Small intestine (tissue), 7 donors: ENCODE measurements around the gene KCMF1. TPM values are rescaled to one million over a fixed set of nuclear protein-coding genes. Genes with fewer than 3 reads are reported as not detected.
A peak's percentile ranks its signal among the peaks of the same experiment; 100 is the strongest.

Experiments used
- DNase-seq, 2 donors: peaks; one replicate each; pipeline versions ENCODE4 v3.0.0 to v3.0.0-alpha.2; 2013
- FAIRE-seq: peaks from 2 replicates; lab custom pipeline; 2012; peaks lifted over from hg19 to GRCh38; lab: Jason Lieb, UNC
- H3K27ac ChIP-seq, 3 donors: one replicate each; pipeline ENCODE4 v1.5.1; 2013; ENCODE audit warnings: low read length in 2 of 3, mild to moderate bottlenecking in 2 of 3, control low read depth in 1 of 3, inconsistent platforms in 1 of 3, low read depth in 1 of 3, moderate library complexity in 1 of 3
- H3K27me3 ChIP-seq, 3 donors: one replicate each; pipeline ENCODE4 v1.6.1; 2013; ENCODE audit warnings: low read length in 3 of 3, inconsistent platforms in 1 of 3; ENCODE audit not compliant: control insufficient read depth in 3 of 3, insufficient read depth in 3 of 3
- H3K36me3 ChIP-seq, 3 donors: one replicate each; pipeline ENCODE4 v1.6.1; 2013; ENCODE audit warnings: low read length in 3 of 3, inconsistent platforms in 1 of 3, low read depth in 1 of 3, mild to moderate bottlenecking in 1 of 3, moderate library complexity in 1 of 3; ENCODE audit not compliant: control insufficient read depth in 3 of 3, insufficient read depth in 2 of 3
- H3K4me1 ChIP-seq, 3 donors: one replicate each; pipeline ENCODE4 v1.6.1; 2013; ENCODE audit warnings: low read length in 2 of 3, inconsistent platforms in 1 of 3, low read depth in 1 of 3, mild to moderate bottlenecking in 1 of 3, moderate library complexity in 1 of 3; ENCODE audit not compliant: control insufficient read depth in 3 of 3, insufficient read depth in 2 of 3
- H3K4me3 ChIP-seq, 3 donors: one replicate each; pipeline ENCODE4 v1.5.1; 2013; ENCODE audit warnings: low read length in 3 of 3, control low read depth in 1 of 3, inconsistent platforms in 1 of 3, low read depth in 1 of 3, mild to moderate bottlenecking in 1 of 3, moderate library complexity in 1 of 3
- H3K9me3 ChIP-seq, 2 donors: one replicate each; pipeline ENCODE4 v1.6.1; 2013; ENCODE audit warnings: low read depth in 1 of 2, low read length in 1 of 2; ENCODE audit not compliant: control insufficient read depth in 2 of 2, insufficient read depth in 1 of 2
- WGBS, 3 donors: extraction: QIAGEN DNeasy Blood & Tissue Kit; methylation state at CpG; one replicate each; pipeline ENCODE4 v1.1.7; 2013; 5-methylcytosine and 5-hydroxymethylcytosine counted together
- polyA plus RNA-seq, 4 donors: library from polyadenylated mRNA; stranded (reverse) in 3 of 4; unstranded in 1 of 4; fragments of 200-250 nt in 3 of 4; fragments of 120-200 nt in 1 of 4; gene quantifications; one replicate each; pipeline versions ENCODE4 v1.2.1 to v1.2.3, GENCODE V29; 2013
- donor health status: healthy with polysubstance abuse.
- donor health status: control.
- donor health status: control.
- donor health status: Bipolar disorder and iron deficiency.
- donor health status: healthy.

The KCMF1 gene
- polyA plus RNA-seq, 4 donors = 31.9 to 58.9 (median 44.8) TPM

GRCh38 chr2:85002534-85002933 is 31.6 kb downstream of the KCMF1 start:
- FAIRE-seq = no peak

GRCh38 chr2:85008252-85008651 is 37.3 kb downstream of the KCMF1 start:
- FAIRE-seq = peak; percentile 96
- H3K4me1 ChIP-seq = peaks cover 0 to 3% (median 0%) of the 10 kb centered on the region in 3 donors

More at GRCh38 chr2:85002534-85002933, 31.6 kb downstream of the KCMF1 start:
- H3K27me3 ChIP-seq = no peaks in the 10 kb centered on the region
- no peaks in the 10 kb centered on the region for H3K4me1 ChIP-seq
- H3K9me3 ChIP-seq = no peaks in the 10 kb centered on the region
- peaks cover 0 to 5% (median 0%) of the 10 kb centered on the region in 3 donors for H3K36me3 ChIP-seq
- no peak for DNase-seq
- no peak overlapping the region for H3K27ac ChIP-seq
- H3K4me3 ChIP-seq = no peak overlapping the region

DNA sequence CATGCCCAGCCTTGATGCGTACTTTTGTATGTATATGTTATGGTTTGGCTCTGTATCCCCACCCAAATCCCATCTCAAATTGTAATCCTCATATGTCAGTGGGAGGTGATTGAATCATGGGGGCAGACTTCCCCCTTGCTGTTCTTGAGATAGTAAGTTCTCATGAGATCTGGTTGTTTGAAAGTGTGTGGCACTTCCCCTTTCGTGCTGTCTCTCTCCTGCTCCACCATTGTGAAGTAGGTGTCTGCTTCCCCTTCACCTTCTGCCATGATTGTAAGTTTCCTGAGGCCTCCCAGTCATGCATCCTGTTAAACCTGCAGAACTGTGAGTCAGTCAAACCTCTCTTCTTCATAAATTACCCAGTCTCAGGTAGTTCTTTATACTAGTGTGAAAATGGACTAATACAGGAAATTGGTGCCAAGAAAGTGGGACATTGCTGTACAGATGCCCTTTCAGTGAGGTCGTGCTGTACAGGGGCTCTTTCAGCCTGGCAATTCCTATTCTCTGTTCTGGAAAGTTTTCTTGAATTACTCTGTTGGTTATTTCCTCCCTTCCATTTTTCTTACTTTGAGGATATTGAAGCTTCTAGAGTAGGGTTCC is 38.2 kb downstream of the KCMF1 start:
- Histone ChIP-seq H3K27me3 (no peaks in the 10 kb centered on the region), H3K36me3 (peaks cover 0 to 23% (median 0%) of the 10 kb centered on the region in 3 donors), H3K4me3 (no peak overlapping the region), H3K4me1 (peaks cover 0 to 3% (median 0%) of the 10 kb centered on the region in 3 donors), H3K9me3 (no peaks in the 10 kb centered on the region), H3K27ac (no peak overlapping the region)
- FAIRE-seq (no peak), DNase-seq (no peak)
- WGBS, 3 donors = 85 to 99% (median 89%) methylated on average over 3 of the region's 3 CpGs

More at GRCh38 chr2:85008252-85008651, 37.3 kb downstream of the KCMF1 start:
- Histone ChIP-seq H3K27ac (no peak overlapping the region), H3K4me3 (no peak overlapping the region), H3K36me3 (peaks cover 0 to 23% (median 0%) of the 10 kb centered on the region in 3 donors), H3K27me3 (no peaks in the 10 kb centered on the region), H3K9me3 (no peaks in the 10 kb centered on the region)
- no peak for DNase-seq
- 91 to 95% (median 95%) methylated on average over 2 of the region's 2 CpGs for WGBS, 3 donors

GRCh38 chr2:85010404-85010803 is 39.4 kb downstream of the KCMF1 start:
- Histone ChIP-seq H3K36me3 (peaks cover 0 to 23% (median 0%) of the 10 kb centered on the region in 3 donors), H3K27me3 (no peaks in the 10 kb centered on the region), H3K27ac (no peak overlapping the region), H3K4me3 (no peak overlapping the region), H3K9me3 (no peaks in the 10 kb centered on the region), H3K4me1 (peaks cover 0 to 6% (median 3%) of the 10 kb centered on the region in 3 donors)
- DNase-seq = no peak
- no peak for FAIRE-seq
- WGBS, 3 donors = 88 to 100% (median 94%) methylated on average over 1 of the region's 1 CpG

DNA sequence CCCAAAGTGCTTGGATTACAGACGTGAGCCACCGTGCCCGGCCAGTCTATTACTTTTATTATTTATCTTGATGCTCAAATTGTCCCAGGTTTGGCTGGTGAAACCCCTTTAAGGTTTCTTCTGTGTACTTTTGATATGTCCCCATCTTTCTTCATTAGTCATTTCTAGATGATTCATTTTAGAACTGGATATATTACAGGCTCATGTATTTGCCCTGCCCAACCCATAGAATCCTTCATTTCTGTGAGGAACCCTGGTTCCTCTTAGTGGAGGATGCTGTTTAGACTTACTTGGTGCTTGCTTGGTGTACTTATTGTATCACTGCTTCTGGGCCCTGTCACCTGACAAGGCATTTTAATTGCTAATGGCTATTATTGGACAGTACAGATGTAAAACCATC is 40.1 kb downstream of the KCMF1 start:
- no peak overlapping the region for H3K4me3 ChIP-seq
- DNase-seq = no peak
- no peaks in the 10 kb centered on the region for H3K9me3 ChIP-seq
- peaks cover 0 to 6% (median 3%) of the 10 kb centered on the region in 3 donors for H3K4me1 ChIP-seq
- H3K27me3 ChIP-seq = no peaks in the 10 kb centered on the region
- WGBS, 3 donors = 74 to 92% (median 89%) methylated on average over 3 of the region's 3 CpGs
- peaks cover 0 to 23% (median 0%) of the 10 kb centered on the region in 3 donors for H3K36me3 ChIP-seq
- no peak overlapping the region for H3K27ac ChIP-seq
- FAIRE-seq = no peak

- H3K4me3 ChIP-seq = no peak overlapping the region
- no peak for FAIRE-seq
- H3K9me3 ChIP-seq = no peaks in the 10 kb centered on the region
- H3K27ac ChIP-seq = no peak overlapping the region
- 88 to 93% (median 89%) methylated on average over 3 of the region's 3 CpGs for WGBS, 3 donors
- no peak for DNase-seq
- peaks cover 0 to 23% (median 0%) of the 10 kb centered on the region in 3 donors for H3K36me3 ChIP-seq
- H3K27me3 ChIP-seq = no peaks in the 10 kb centered on the region
- peaks cover 0 to 6% (median 3%) of the 10 kb centered on the region in 3 donors for H3K4me1 ChIP-seq
Measured at GRCh38 chr2:85011747-85012146, 40.8 kb downstream of the KCMF1 start.

- Histone ChIP-seq H3K27ac (no peak overlapping the region), H3K27me3 (no peaks in the 10 kb centered on the region), H3K9me3 (no peaks in the 10 kb centered on the region), H3K36me3 (peaks cover 0 to 19% (median 0%) of the 10 kb centered on the region in 3 donors), H3K4me3 (no peak overlapping the region), H3K4me1 (peaks cover 0 to 6% (median 4%) of the 10 kb centered on the region in 3 donors)
- DNase-seq (no peak), FAIRE-seq (no peak)
- 84 to 90% (median 85%) methylated on average over 4 of the region's 4 CpGs for WGBS, 3 donors
Measured at GRCh38 chr2:85012431-85012830, 41.5 kb downstream of the KCMF1 start.

DNA sequence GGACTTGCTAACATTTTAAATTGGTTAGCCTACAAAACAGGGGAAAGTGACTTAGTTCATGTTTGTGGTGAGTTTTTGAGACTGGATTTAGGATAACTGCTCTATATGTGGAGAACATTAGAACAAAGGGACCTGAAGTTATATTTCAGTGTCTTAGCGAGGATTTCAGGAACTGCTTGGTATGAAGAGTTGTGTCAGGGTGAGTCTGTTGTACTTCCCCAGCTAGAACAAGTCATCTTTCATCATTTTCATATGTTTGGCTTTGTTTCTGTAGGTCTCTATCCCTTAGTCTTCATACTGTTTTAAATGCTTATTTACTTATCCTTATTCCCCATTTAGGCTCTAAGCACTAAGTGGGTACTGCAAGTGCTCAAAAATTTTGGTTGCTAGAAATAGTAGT is 41.9 kb downstream of the KCMF1 start:
- DNase-seq (no peak), FAIRE-seq (no peak)
- WGBS, 3 donors = 86 to 95% (median 91%) methylated on average over 1 of the region's 1 CpG
- H3K27ac ChIP-seq = no peak overlapping the region
- no peaks in the 10 kb centered on the region for H3K9me3 ChIP-seq
- H3K27me3 ChIP-seq = no peaks in the 10 kb centered on the region
- no peak overlapping the region for H3K4me3 ChIP-seq
- H3K36me3 ChIP-seq = peaks cover 0 to 15% (median 0%) of the 10 kb centered on the region in 3 donors
- peaks cover 0 to 6% (median 5%) of the 10 kb centered on the region in 3 donors for H3K4me1 ChIP-seq
